Neural cell (in vitro differentiated cells): ENCODE data around the gene PCDHB14. TPM values are rescaled to one million over a fixed set of nuclear protein-coding genes. Genes with fewer than 3 reads are reported as not detected.
"Not testable (repeated sequence)": the region's sequence is repeated elsewhere in the genome, so short reads cannot be mapped to it uniquely, and the experiment has no call there.

Experiments used
- H2AFZ ChIP-seq: fragments of 200-600, 300-800 bp; sonication (generic), shearing (Covaris generic); 2 replicates; pipeline ENCODE4 v1.6.0; 2014; ENCODE audit warnings: low read depth, mild to moderate bottlenecking, antibody characterized with exemption, low read length, moderate library complexity
- H3F3A ChIP-seq: fragments of 200-600 bp; shearing (Covaris generic); 2 replicates; pipeline ENCODE4 v1.6.1; 2016; ENCODE audit warnings: mild to moderate bottlenecking, moderate library complexity, mixed read lengths, antibody characterized with exemption, low read length; ENCODE audit not compliant: insufficient read depth, poor library complexity, severe bottlenecking
- H3K27ac ChIP-seq: fragments of 200-600, 300-800 bp; sonication (generic), shearing (Covaris generic); 2 replicates; pipeline ENCODE4 v1.5.1; 2014; ENCODE audit warnings: mild to moderate bottlenecking, low read length, moderate library complexity
- H3K27me3 ChIP-seq: fragments of 300-800, 200-600 bp; sonication (generic), shearing (Covaris generic); 2 replicates; pipeline ENCODE4 v1.6.0; 2014; ENCODE audit warnings: mild to moderate bottlenecking, low read depth, low read length, moderate library complexity; ENCODE audit not compliant: insufficient read depth
- H3K36me3 ChIP-seq: fragments of 300-800, 200-600 bp; sonication (generic), shearing (Covaris generic); 2 replicates; pipeline ENCODE4 v1.5.1; 2014; ENCODE audit warnings: mild to moderate bottlenecking, antibody characterized with exemption, low read length, moderate library complexity; ENCODE audit not compliant: insufficient read depth
- H3K4me2 ChIP-seq: fragments of 300-800, 200-600 bp; sonication (generic), shearing (Covaris generic); 2 replicates; pipeline ENCODE4 v1.6.0; 2014; ENCODE audit warnings: mild to moderate bottlenecking, low read length
- H3K4me3 ChIP-seq: fragments of 300-800, 200-600 bp; sonication (generic), shearing (Covaris generic); 2 replicates; pipeline ENCODE4 v1.5.1; 2014; ENCODE audit warnings: mild to moderate bottlenecking, low read length, moderate library complexity
- H3K79me2 ChIP-seq: fragments of 200-600 bp; shearing (Covaris generic); replicated peaks from 2 replicates; pipeline ENCODE4 v1.6.0; 2014; ENCODE audit warnings: mild to moderate bottlenecking, low read length, moderate library complexity; ENCODE audit not compliant: insufficient read depth
- H3K9ac ChIP-seq: fragments of 300-800, 200-600 bp; sonication (generic), shearing (Covaris generic); 2 replicates; pipeline ENCODE4 v1.6.1; 2016; ENCODE audit warnings: mild to moderate bottlenecking, low read length, mixed read lengths
- H3K9me2 ChIP-seq: fragments of 200-600 bp; shearing (Covaris generic); 2 replicates; pipeline ENCODE4 v1.6.1; 2016; ENCODE audit warnings: mild to moderate bottlenecking, low read length, mixed read lengths; ENCODE audit not compliant: insufficient read depth
- H3K9me3 ChIP-seq: fragments of 200-600, 300-800 bp; sonication (generic), shearing (Covaris generic); 2 replicates; pipeline ENCODE4 v1.6.1; 2016; ENCODE audit warnings: mild to moderate bottlenecking, mixed run types, low read length, moderate library complexity, mixed read lengths
- H4K20me1 ChIP-seq: fragments of 200-600 bp; shearing (Covaris generic); 2 replicates; pipeline ENCODE4 v1.6.1; 2016; ENCODE audit warnings: mild to moderate bottlenecking, mixed run types; ENCODE audit not compliant: insufficient read depth
- EP300 ChIP-seq: fragments of 450-650 bp; conservative IDR thresholded peaks from 2 replicates; pipeline ENCODE4 v1.6.1; 2014; ENCODE audit warnings: antibody characterized with exemption, mild to moderate bottlenecking, moderate library complexity; ENCODE audit not compliant: poor library complexity, severe bottlenecking
- EZH2 ChIP-seq: fragments of 200-600, 300-800 bp; shearing (Covaris generic), sonication (generic); IDR thresholded peaks from 2 replicates; pipeline ENCODE4 v1.6.1; 2014; ENCODE audit warnings: antibody characterized with exemption, low read length, borderline replicate concordance, mild to moderate bottlenecking; ENCODE audit not compliant: insufficient read depth, poor library complexity, severe bottlenecking
- MXI1 ChIP-seq: fragments of 450-650 bp; conservative IDR thresholded peaks from 2 replicates; pipeline ENCODE4 v1.6.1; 2014; ENCODE audit warnings: antibody characterized with exemption, mild to moderate bottlenecking; ENCODE audit not compliant: poor library complexity, severe bottlenecking
- POLR2AphosphoS5 ChIP-seq: IDR thresholded peaks from 2 replicates; pipeline ENCODE4 v1.6.1; 2012
- RAD21 ChIP-seq: fragments of 450-650 bp; conservative IDR thresholded peaks from 2 replicates; pipeline ENCODE4 v1.6.1; 2014; ENCODE audit warnings: antibody characterized with exemption, mild to moderate bottlenecking, moderate library complexity
- REST ChIP-seq: IDR thresholded peaks from 2 replicates; pipeline ENCODE4 v1.6.1; 2012; ENCODE audit warnings: borderline replicate concordance
- SMC3 ChIP-seq: fragments of 450-650 bp; conservative IDR thresholded peaks from 2 replicates; pipeline ENCODE4 v1.6.1; 2014; ENCODE audit warnings: antibody characterized with exemption, mild to moderate bottlenecking, moderate library complexity; ENCODE audit not compliant: poor library complexity
- TAF1 ChIP-seq: IDR thresholded peaks from 2 replicates; pipeline ENCODE4 v1.6.1; 2012; ENCODE audit warnings: low read depth
- polyA plus RNA-seq: library from polyadenylated mRNA; depleted of rRNA; stranded (reverse); fragments of >200 nt; gene quantifications from 2 replicates; pipeline ENCODE4 v1.2.3, GENCODE V29; 2014

The PCDHB14 gene
- polyA plus RNA-seq, 1 donor from 2014 or later = 12.6 TPM

GRCh38 chr5:141234109-141234667, 11.0 kb downstream of the PCDHB14 start (continued):
- TF ChIP-seq MXI1 (no peak), POLR2AphosphoS5 (no peak), EP300 (no peak), SMC3 (no peak)

GRCh38 chr5:141235922-141236321, 12.8 kb downstream of the PCDHB14 start:
- peaks cover 38% of the 10 kb centered on the region for H3K9me3 ChIP-seq
- H3K4me3 ChIP-seq, H3K4me2 ChIP-seq, H2AFZ ChIP-seq, H3K79me2 ChIP-seq, H3K27ac ChIP-seq, H3K27me3 ChIP-seq, H3K9me2 ChIP-seq, H3K9ac ChIP-seq, H4K20me1 ChIP-seq, H3F3A ChIP-seq: not testable (repeated sequence)
- H3K36me3 ChIP-seq = peaks cover 10% of the 10 kb centered on the region

GRCh38 chr5:141236516-141237313, 13.6 kb downstream of the PCDHB14 start:
- H3K27ac ChIP-seq = no peak overlapping the region
- H3K4me3 ChIP-seq = no peak overlapping the region
- no peak overlapping the region for H3K9ac ChIP-seq
- H3K79me2 ChIP-seq = peaks cover 2% of the 10 kb centered on the region
- peaks cover 44% of the 10 kb centered on the region for H3K9me3 ChIP-seq
- H3K4me2 ChIP-seq = no peak overlapping the region
- no peaks in the 10 kb centered on the region for H3F3A ChIP-seq
- no peaks in the 10 kb centered on the region for H3K27me3 ChIP-seq
- H2AFZ ChIP-seq = no peak overlapping the region
- H3K9me2 ChIP-seq = no peaks in the 10 kb centered on the region
- H3K36me3 ChIP-seq = peaks cover 12% of the 10 kb centered on the region
- no peaks in the 10 kb centered on the region for H4K20me1 ChIP-seq
- TF ChIP-seq SMC3 (no peak), MXI1 (no peak)

GRCh38 chr5:141241496-141241895, 18.4 kb downstream of the PCDHB14 start:
- H3K36me3 ChIP-seq = peaks cover 14% of the 10 kb centered on the region
- no peak overlapping the region for H2AFZ ChIP-seq
- no peaks in the 10 kb centered on the region for H4K20me1 ChIP-seq
- no peaks in the 10 kb centered on the region for H3K9me2 ChIP-seq
- H3K4me2 ChIP-seq = no peak overlapping the region
- H3K4me3 ChIP-seq = no peak overlapping the region
- no peaks in the 10 kb centered on the region for H3K79me2 ChIP-seq
- H3K27me3 ChIP-seq = no peaks in the 10 kb centered on the region
- TF ChIP-seq EZH2 = no peak
- no peak for TF ChIP-seq RAD21
- TF ChIP-seq EP300 = no peak
- TF ChIP-seq REST = no peak
- TF ChIP-seq SMC3 = no peak
- TF ChIP-seq TAF1 = no peak
- TF ChIP-seq MXI1 = no peak
- no peak for TF ChIP-seq POLR2AphosphoS5
- H3K27ac ChIP-seq = no peak overlapping the region
- H3K9me3 ChIP-seq = peaks cover 34% of the 10 kb centered on the region
- no peaks in the 10 kb centered on the region for H3F3A ChIP-seq
- H3K9ac ChIP-seq = no peak overlapping the region
